ENCODE data around the gene CYSRT1. TPM values are rescaled to one million over a fixed set of nuclear protein-coding genes. Genes with fewer than 3 reads are reported as not detected.

CYSRT1 gene
- polyA plus RNA-seq, 1 of the 3 experiments (the other 2 are of a cell fraction): 2.1 TPM

GRCh38 chr9:137193771-137194170 lies 31.2 kb upstream of the CYSRT1 start:
- TF ChIP-seq MAX (IDR thresholded peaks at IDR 0.05; ENCODE audit: low read depth) (no peak), FOXM1 (IDR thresholded peaks at IDR 0.05; ENCODE audit: low read depth) (no peak), ZBTB33 (IDR thresholded peaks at IDR 0.05; ENCODE audit: borderline replicate concordance, low read depth) (no peak), GABPA (IDR thresholded peaks at IDR 0.05; ENCODE audit: low read depth) (no peak), USF2 (IDR thresholded peaks at IDR 0.05; ENCODE audit: borderline replicate concordance, low read depth, low read length) (no peak), YY1 (IDR thresholded peaks at IDR 0.05; ENCODE audit: low read depth) (no peak), EP300 (IDR thresholded peaks at IDR 0.05; ENCODE audit: borderline replicate concordance in 1 of 2, low read depth in 1 of 2, low read length in 1 of 2) (no peak), MXI1 (IDR thresholded peaks at IDR 0.05; ENCODE audit: low read depth, low read length) (no peak), ELF1 (IDR thresholded peaks at IDR 0.05) (no peak), TAF1 (IDR thresholded peaks at IDR 0.05; ENCODE audit: borderline replicate concordance, low read depth, low read length) (no peak), TCF12 (IDR thresholded peaks at IDR 0.05) (no peak), REST (IDR thresholded peaks at IDR 0.05; ENCODE audit: low read depth, low read length) (no peak), FOSL2 (IDR thresholded peaks at IDR 0.05; ENCODE audit: borderline replicate concordance, low read depth) (no peak), RXRA (IDR thresholded peaks at IDR 0.05; ENCODE audit: borderline replicate concordance, low read depth) (no peak), SMC3 (IDR thresholded peaks at IDR 0.05; ENCODE audit: low read depth, low read length) (no peak), EZH2phosphoT487 (IDR thresholded peaks at IDR 0.05; ENCODE audit: borderline replicate concordance, low read depth) (no peak), NFIC (IDR thresholded peaks at IDR 0.05; ENCODE audit: borderline replicate concordance) (no peak), RCOR1 (IDR thresholded peaks at IDR 0.05; ENCODE audit: low read length) (no peak), POLR2AphosphoS5 (IDR thresholded peaks at IDR 0.05; ENCODE audit: low read depth, low read length) (no peak), RAD21 (IDR thresholded peaks at IDR 0.05; ENCODE audit: low read length) (no peak)
- no peak overlapping the region for H3K27ac ChIP-seq (ENCODE audit: low read depth in 2 of 2, low read length in 1 of 2)
- H3K27me3 ChIP-seq (ENCODE audit: insufficient read depth): no peaks in the 10 kb centered on the region
- H2AFZ ChIP-seq (ENCODE audit: low read depth): no peak overlapping the region
- H3K9me2 ChIP-seq: no peaks in the 10 kb centered on the region
- peaks cover 14% of the 10 kb centered on the region for H3F3A ChIP-seq (replicated peaks; ENCODE audit: insufficient read depth)
- ChIA-PET POLR2A (no interaction called here), CTCF (interaction anchor here (1.2 to 3.1 kb wide), 3 partner anchors 20 to 43 kb away, joined by 5 to 11 read pairs (median 6); partner anchors contain the start of gene RNF224)
- peaks cover 3 to 21% of the 10 kb centered on the region in 2 experiments for H3K36me3 ChIP-seq (replicated peaks in 1 of 2; ENCODE audit: control insufficient read depth in 1 of 2, insufficient read depth in 2 of 2, low read length in 1 of 2)
- no CpG with 5 or more reads among the region's 14 CpGs for WGBS (ENCODE audit: low lambda C conversion rate)
- H3K9ac ChIP-seq: no peak overlapping the region
- peaks cover 66% of the 10 kb centered on the region for H4K20me1 ChIP-seq (ENCODE audit: insufficient read depth)
- H3K9me3 ChIP-seq: no peaks in the 10 kb centered on the region
- no peak overlapping the region for H3K4me2 ChIP-seq
- H3K4me1 ChIP-seq (ENCODE audit: control insufficient read depth in 1 of 2, insufficient read depth in 2 of 2, low read depth in 1 of 2, low read length in 1 of 2): peaks cover 10 to 23% of the 10 kb centered on the region in 2 experiments
- H3K79me2 ChIP-seq (ENCODE audit: insufficient read depth): peaks cover 70% of the 10 kb centered on the region
- no peak for DNase-seq
- no peak overlapping the region for H3K4me3 ChIP-seq (ENCODE audit: low read depth in 2 of 2, low read length in 1 of 2)
